HCT116 (cell line): ENCODE data around the gene NTRK3. TPM values are rescaled to one million over a fixed set of nuclear protein-coding genes. Genes with fewer than 3 reads are reported as not detected.

ENCODE experiments used
- ATAC-seq: fragments of 200-7000 bp; cut with Tn5 transposase; 2 replicates; pipeline ENCODE4 v1.9.1; 2020; ENCODE audit warnings: mild to moderate bottlenecking, moderate library complexity
- BruUV-seq: library from RNA; stranded (reverse); fragments of 400-500 nt; replicated peaks from 2 replicates; lab custom pipeline; 2021; lab: Mats Ljungman, UMichigan
- CTCF ChIA-PET: fragments of 300-600 bp; sonication (Branson Sonifier 250); formaldehyde crosslinking; loops from one replicate; lab custom pipeline; 2021; ENCODE audit warnings: antibody characterized with exemption; lab: Charles Lee
- POLR2A ChIA-PET: fragments of 300-600, 350-600 bp; sonication (Branson Sonifier 250); formaldehyde crosslinking; loops from one replicate; lab custom pipeline; 2021; ENCODE audit warnings: antibody characterized with exemption; lab: Charles Lee
- RAD21 ChIA-PET, 2 experiments: fragments of 300-600 bp; sonication (Branson Sonifier 250); formaldehyde crosslinking; loops; one replicate each; lab custom pipeline; 2023; ENCODE audit warnings: low total read pairs in 2 of 2; ENCODE audit not compliant: uncharacterized antibody in 2 of 2, unreplicated experiment in 2 of 2, low non-redundant PET in 1 of 2; lab: Charles Lee
- DNase-seq: peaks from one replicate; pipeline ENCODE4 v3.0.0-alpha.2; 2010; ENCODE audit warnings: low read depth, low spot score
- H2AFZ ChIP-seq: fragments of 200-600 bp; shearing (Covaris generic), sonication (generic); 2 replicates; pipeline ENCODE4 v1.6.1; 2017; ENCODE audit warnings: low read depth, mixed run types, mixed read lengths, antibody characterized with exemption, low read length; ENCODE audit not compliant: poor library complexity, severe bottlenecking
- H3K27ac ChIP-seq: 2 replicates; pipeline ENCODE4 v1.5.1; 2012; ENCODE audit warnings: low read depth, low read length
- H3K27me3 ChIP-seq: fragments of 200-600 bp; sonication (generic); 2 replicates; pipeline ENCODE4 v1.6.1; 2016; ENCODE audit warnings: mixed run types, low read length, mixed read lengths; ENCODE audit not compliant: insufficient read depth
- H3K36me3 ChIP-seq, 2 experiments: fragments of 200-500 bp in 1 of 2; fragments of 200-600 bp in 1 of 2; sonication (Bioruptor generic) in 1 of 2; sonication (generic) in 1 of 2; 2 replicates each; pipeline versions ENCODE4 v1.5.1 to v1.6.1; 2014 to 2016; ENCODE audit warnings: low read length in 2 of 2, inconsistent platforms in 1 of 2, mixed read lengths in 1 of 2, mixed run types in 1 of 2; ENCODE audit not compliant: insufficient read depth in 2 of 2, control insufficient read depth in 1 of 2
- H3K4me1 ChIP-seq, 2 experiments: fragments of 200-600 bp in 1 of 2; sonication (generic) in 1 of 2; 2 replicates each; pipeline versions ENCODE4 v1.5.1 to v1.6.1; 2012 to 2017; ENCODE audit warnings: low read length in 2 of 2, inconsistent platforms in 1 of 2, mild to moderate bottlenecking in 1 of 2, mixed read lengths in 1 of 2, mixed run types in 1 of 2, moderate library complexity in 1 of 2; ENCODE audit not compliant: insufficient read depth in 2 of 2, control insufficient read depth in 1 of 2
- H3K4me2 ChIP-seq: fragments of 200-600 bp; sonication (generic); 2 replicates; pipeline ENCODE4 v1.6.1; 2017; ENCODE audit warnings: mixed run types, low read length, mixed read lengths
- H3K4me3 ChIP-seq, 2 experiments: fragments of 200-600 bp in 1 of 2; sonication (generic) in 1 of 2; replicated peaks in 1 of 2; 2 replicates each; pipeline ENCODE4 v1.5.1; 2011 to 2016; ENCODE audit warnings: low read length in 2 of 2, control low read depth in 1 of 2, low read depth in 1 of 2, mild to moderate bottlenecking in 1 of 2, mixed read lengths in 1 of 2, mixed run types in 1 of 2
- H3K79me2 ChIP-seq: fragments of 200-600 bp; sonication (generic); 2 replicates; pipeline ENCODE4 v1.6.1; 2017; ENCODE audit warnings: mild to moderate bottlenecking, mixed run types, low read length, moderate library complexity, mixed read lengths; ENCODE audit not compliant: insufficient read depth
- H3K9ac ChIP-seq: fragments of 200-600 bp; sonication (generic); 2 replicates; pipeline ENCODE4 v1.6.1; 2016; ENCODE audit warnings: low read length, mixed read lengths
- H3K9me2 ChIP-seq: fragments of 200-600 bp; sonication (generic), shearing (Covaris generic); 2 replicates; pipeline ENCODE4 v1.6.1; 2017; ENCODE audit warnings: mixed run types, mild to moderate bottlenecking, moderate library complexity; ENCODE audit not compliant: insufficient read depth
- H3K9me3 ChIP-seq, 2 experiments: fragments of 200-500 bp in 1 of 2; fragments of 200-600 bp in 1 of 2; sonication (Bioruptor generic) in 1 of 2; sonication (generic) in 1 of 2; 2 replicates each; pipeline ENCODE4 v1.6.1; 2014 to 2017; ENCODE audit warnings: low read length in 2 of 2, mixed read lengths in 2 of 2, inconsistent platforms in 1 of 2, low read depth in 1 of 2, mild to moderate bottlenecking in 1 of 2, mixed run types in 1 of 2, moderate library complexity in 1 of 2; ENCODE audit not compliant: control insufficient read depth in 1 of 2, insufficient read depth in 1 of 2
- H4K20me1 ChIP-seq: fragments of 200-600 bp; sonication (generic), shearing (Covaris generic); 2 replicates; pipeline ENCODE4 v1.6.1; 2017; ENCODE audit warnings: mixed run types, mild to moderate bottlenecking, moderate library complexity; ENCODE audit not compliant: insufficient read depth
- ATF3 ChIP-seq: IDR thresholded peaks from 2 replicates; pipeline ENCODE4 v1.6.1; 2012
- CEBPB ChIP-seq: IDR thresholded peaks from 2 replicates; pipeline ENCODE4 v1.6.1; 2012; ENCODE audit warnings: low read depth
- MAX ChIP-seq: IDR thresholded peaks from 2 replicates; pipeline ENCODE4 v1.6.1; 2012
- RAD21 ChIP-seq: IDR thresholded peaks from 2 replicates; pipeline ENCODE4 v1.6.1; 2012; ENCODE audit warnings: low read depth, mild to moderate bottlenecking
- SP1 ChIP-seq: IDR thresholded peaks from 2 replicates; pipeline ENCODE4 v1.6.1; 2012; ENCODE audit warnings: low read depth
- TCF7L2 ChIP-seq: IDR thresholded peaks from 2 replicates; pipeline ENCODE4 v1.7.0; 2011; ENCODE audit warnings: borderline replicate concordance, inconsistent platforms; ENCODE audit not compliant: insufficient read depth, insufficient read length; ENCODE audit errors: extremely low read depth
- YY1 ChIP-seq: IDR thresholded peaks from 2 replicates; pipeline ENCODE4 v1.6.1; 2011; ENCODE audit warnings: low read length, low read depth, moderate library complexity, mild to moderate bottlenecking; ENCODE audit not compliant: insufficient replicate concordance; ENCODE audit errors: extremely low read depth
- ZBTB33 ChIP-seq: IDR thresholded peaks from 2 replicates; pipeline ENCODE4 v1.6.1; 2011; ENCODE audit warnings: mild to moderate bottlenecking, low read length, moderate library complexity; ENCODE audit not compliant: insufficient replicate concordance; ENCODE audit errors: extremely low read depth
- intact Hi-C: fragments of 100-400 bp; cut with micrococcal nuclease; formaldehyde crosslinking; loops from 2 replicates; pipeline ENCODE4 v1.10.0; 2022
- total RNA-seq: library from RNA; stranded (reverse); gene quantifications from one replicate; pipeline ENCODE4 v1.2.1, GENCODE V29; 2021; ENCODE audit not compliant: unreplicated experiment

NTRK3 gene
- total RNA-seq, 1 experiment from 2014 or later: not detected

GRCh38 chr15:88225461-88225860 lies 31.1 kb downstream of the NTRK3 start:
- H3K9ac ChIP-seq: no peak overlapping the region
- intact Hi-C loops: no loop called here
- POLR2A ChIA-PET: no interaction called here
- no peaks in the 10 kb centered on the region for H3K36me3 ChIP-seq
- no TSS peak for BruUV-seq
- TF ChIP-seq MAX: no peak
- TF ChIP-seq RAD21: no peak
- no peak for TF ChIP-seq CEBPB
- TF ChIP-seq SP1: no peak
- TF ChIP-seq ATF3: no peak
- TF ChIP-seq YY1: no peak
- TF ChIP-seq ZBTB33: no peak
- no peak for TF ChIP-seq TCF7L2
- TF ChIP-seq, all 23 proteins: peak for 0
- RAD21 ChIA-PET: no interaction called here
- ATAC-seq (no peak), DNase-seq (no peak)
- no peak overlapping the region for H3K27ac ChIP-seq
- H3K4me2 ChIP-seq: no peak overlapping the region
- no peak overlapping the region for H3K4me3 ChIP-seq
- CTCF ChIA-PET: no interaction called here
- H3K9me3 ChIP-seq: no peaks in the 10 kb centered on the region
- no peak overlapping the region for H2AFZ ChIP-seq
- H4K20me1 ChIP-seq: no peaks in the 10 kb centered on the region
- H3K4me1 ChIP-seq: no peaks in the 10 kb centered on the region
- H3K27me3 ChIP-seq: peaks cover 46% of the 10 kb centered on the region
- no peaks in the 10 kb centered on the region for H3K79me2 ChIP-seq
- no peaks in the 10 kb centered on the region for H3K9me2 ChIP-seq
